Measurements from ENCODE around the gene KLC3. TPM values are rescaled to one million over a fixed set of nuclear protein-coding genes. Genes with fewer than 3 reads are reported as not detected.

Gene KLC3
- total and polyA plus RNA-seq, 2 of the 8 experiments (the other 6 are each of a cell fraction or from before 2014, with no cell fraction given), result 1.3 to 2.8 TPM

- no peak for TF ChIP-seq CTCF (IDR thresholded peaks at IDR 0.05; ENCODE audit: control extremely low read depth in 1 of 3, insufficient read depth in 1 of 3, low read depth in 1 of 3, low read length in 3 of 3)
- TF ChIP-seq POU5F1 (IDR thresholded peaks at IDR 0.05; ENCODE audit: low read depth, low read length), result no peak
- no peak for TF ChIP-seq GTF2F1 (IDR thresholded peaks at IDR 0.05; ENCODE audit: borderline replicate concordance, low read depth, low read length)
- no peak for TF ChIP-seq SP1 (IDR thresholded peaks at IDR 0.05; ENCODE audit: low read depth, low read length)
- no peak for TF ChIP-seq E2F6 (IDR thresholded peaks at IDR 0.05)
- TF ChIP-seq RBBP5 (IDR thresholded peaks at IDR 0.05; ENCODE audit: borderline replicate concordance, low read depth, low read length), result no peak
Measured at GRCh38 chr19:45344621-45345505, 4.3 kb downstream of the KLC3 start (continued).

All from H1 (cell line).